ENCODE results near the gene SPRY2. TPM values are rescaled to one million over a fixed set of nuclear protein-coding genes. Genes with fewer than 3 reads are reported as not detected.

The SPRY2 gene
- total RNA-seq, 1 experiment from 2014 or later, result 46.4 TPM

DNA sequence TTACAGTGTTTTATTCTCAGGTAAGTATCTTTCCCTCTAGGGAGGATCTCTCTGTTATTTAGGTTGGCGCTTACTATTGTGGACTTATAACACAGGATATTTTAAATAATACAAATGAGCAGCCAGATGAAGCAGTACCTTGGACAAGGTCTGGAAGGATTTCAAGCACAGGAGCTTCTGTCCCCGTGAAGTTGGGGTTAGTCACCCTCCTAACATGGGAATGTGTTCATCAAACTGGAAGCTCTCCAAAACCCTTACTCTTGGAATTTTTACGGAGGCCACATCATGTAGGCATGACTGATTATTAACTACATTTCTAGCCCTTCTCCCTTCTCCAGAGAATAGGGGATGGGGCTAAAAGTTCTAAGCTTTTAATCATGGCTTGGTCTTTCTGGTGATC is 38.3 kb upstream of the SPRY2 start:
- DNase-seq (ENCODE audit: unreplicated experiment), result peak; percentile 84
- ChIA-PET CTCF (interaction anchor here (0.6 to 1.9 kb wide), 5 partner anchors 9 to 600 kb away, joined by 3 to 6 read pairs (median 6); no protein-coding TSS in a partner anchor), POLR2A (interaction anchor here (0.6 to 1.2 kb wide), 8 partner anchors 9 to 332 kb away, joined by 3 to 5 read pairs (median 3); no protein-coding TSS in a partner anchor)

DNA sequence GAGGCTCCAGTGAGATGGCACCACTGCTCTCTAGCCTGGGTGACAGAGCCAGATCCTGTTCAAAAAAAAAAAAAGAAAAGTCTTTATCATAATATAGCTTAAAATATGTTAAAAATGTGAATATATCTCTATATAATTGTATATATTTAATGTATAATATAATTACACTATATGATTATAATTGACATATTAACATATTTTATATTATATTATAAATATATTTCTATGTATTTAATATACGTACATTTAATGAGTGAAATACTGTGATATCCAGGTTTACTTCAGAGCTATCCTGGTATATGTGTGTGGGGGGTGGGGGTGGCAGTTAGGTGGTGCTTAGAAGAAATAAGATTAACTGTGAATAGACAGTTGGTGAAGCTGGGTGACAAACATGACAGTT is 35.6 kb upstream of the SPRY2 start:
- H3K4me3 Mint-ChIP-seq (ENCODE audit: unreplicated experiment), result no peak overlapping the region
- no peak for DNase-seq (ENCODE audit: unreplicated experiment)
- TF ChIP-seq, protein P1, sequence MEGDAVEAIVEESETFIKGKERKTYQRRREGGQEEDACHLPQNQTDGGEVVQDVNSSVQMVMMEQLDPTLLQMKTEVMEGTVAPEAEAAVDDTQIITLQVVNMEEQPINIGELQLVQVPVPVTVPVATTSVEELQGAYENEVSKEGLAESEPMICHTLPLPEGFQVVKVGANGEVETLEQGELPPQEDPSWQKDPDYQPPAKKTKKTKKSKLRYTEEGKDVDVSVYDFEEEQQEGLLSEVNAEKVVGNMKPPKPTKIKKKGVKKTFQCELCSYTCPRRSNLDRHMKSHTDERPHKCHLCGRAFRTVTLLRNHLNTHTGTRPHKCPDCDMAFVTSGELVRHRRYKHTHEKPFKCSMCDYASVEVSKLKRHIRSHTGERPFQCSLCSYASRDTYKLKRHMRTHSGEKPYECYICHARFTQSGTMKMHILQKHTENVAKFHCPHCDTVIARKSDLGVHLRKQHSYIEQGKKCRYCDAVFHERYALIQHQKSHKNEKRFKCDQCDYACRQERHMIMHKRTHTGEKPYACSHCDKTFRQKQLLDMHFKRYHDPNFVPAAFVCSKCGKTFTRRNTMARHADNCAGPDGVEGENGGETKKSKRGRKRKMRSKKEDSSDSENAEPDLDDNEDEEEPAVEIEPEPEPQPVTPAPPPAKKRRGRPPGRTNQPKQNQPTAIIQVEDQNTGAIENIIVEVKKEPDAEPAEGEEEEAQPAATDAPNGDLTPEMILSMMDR (IDR thresholded peaks at IDR 0.05; ENCODE audit: unreplicated experiment), result no peak
- H3K27me3 Mint-ChIP-seq (ENCODE audit: insufficient read depth, unreplicated experiment), result no peaks in the 10 kb centered on the region
- H3K27ac Mint-ChIP-seq (ENCODE audit: low read depth, unreplicated experiment), result no peak overlapping the region
- POLR2A ChIA-PET, result interaction anchor here (0.6 kb wide), 1 partner anchor 753 kb away, joined by 3 read pairs; no protein-coding TSS in a partner anchor
- no peaks in the 10 kb centered on the region for H3K36me3 Mint-ChIP-seq (ENCODE audit: insufficient read depth, unreplicated experiment)
- CTCF ChIA-PET, result interaction anchor here (0.6 to 1.4 kb wide), 7 partner anchors 10 to 734 kb away, joined by 3 to 6 read pairs (median 3); no protein-coding TSS in a partner anchor
- H3K9me3 Mint-ChIP-seq (ENCODE audit: unreplicated experiment), result no peaks in the 10 kb centered on the region
- peaks cover 22% of the 10 kb centered on the region for H3K4me1 Mint-ChIP-seq (ENCODE audit: insufficient read depth, unreplicated experiment)
- no TSS peak for BruUV-seq (replicated peaks)
- intact Hi-C loops (cut with micrococcal nuclease), result no loop called here

More for the DNA sequence above, 38.3 kb upstream of the SPRY2 start:
- TF ChIP-seq, protein P1 (IDR thresholded peaks at IDR 0.05; ENCODE audit: unreplicated experiment), result no peak
- peaks cover 19% of the 10 kb centered on the region for H3K4me1 Mint-ChIP-seq (ENCODE audit: insufficient read depth, unreplicated experiment)
- no peaks in the 10 kb centered on the region for H3K36me3 Mint-ChIP-seq (ENCODE audit: insufficient read depth, unreplicated experiment)
- no peak overlapping the region for H3K4me3 Mint-ChIP-seq (ENCODE audit: unreplicated experiment)
- H3K9me3 Mint-ChIP-seq (ENCODE audit: unreplicated experiment), result no peaks in the 10 kb centered on the region
- no TSS peak for BruUV-seq (replicated peaks)
- intact Hi-C loops (cut with micrococcal nuclease), result no loop called here
- H3K27me3 Mint-ChIP-seq (ENCODE audit: insufficient read depth, unreplicated experiment), result no peaks in the 10 kb centered on the region
- H3K27ac Mint-ChIP-seq (ENCODE audit: low read depth, unreplicated experiment), result no peak overlapping the region

DNA sequence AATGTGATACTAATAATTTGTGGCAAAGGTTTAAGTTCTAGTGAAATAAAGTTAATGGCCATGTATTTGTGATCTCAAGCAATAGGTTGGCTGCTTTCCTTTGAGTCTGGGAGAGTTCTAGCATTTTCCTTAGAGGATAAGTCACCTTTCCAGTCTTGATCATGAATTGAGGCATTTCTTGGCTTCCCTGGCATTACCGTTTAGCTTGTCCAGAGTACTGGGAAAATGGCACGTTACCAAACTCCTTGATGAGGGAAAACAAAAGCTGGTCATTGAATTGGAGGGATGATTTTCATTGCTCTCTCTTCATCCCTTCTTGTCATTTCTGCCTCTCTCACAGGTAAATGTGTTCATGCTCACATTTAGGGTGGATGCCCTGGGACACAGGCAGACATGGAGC is 34.0 kb upstream of the SPRY2 start:
- no peak overlapping the region for H3K27ac Mint-ChIP-seq (ENCODE audit: low read depth, unreplicated experiment)

GRCh38 chr13:80374444-80374843 is 33.5 kb upstream of the SPRY2 start:
- POLR2A ChIA-PET, result interaction anchor here (0.5 kb wide), 1 partner anchor 51 kb away, joined by 3 read pairs; no protein-coding TSS in a partner anchor
- TF ChIP-seq, protein P1 (IDR thresholded peaks at IDR 0.05; ENCODE audit: unreplicated experiment), result no peak
- intact Hi-C loops (cut with micrococcal nuclease), result no loop called here
- BruUV-seq (replicated peaks), result no TSS peak
- no peaks in the 10 kb centered on the region for H3K36me3 Mint-ChIP-seq (ENCODE audit: insufficient read depth, unreplicated experiment)
- H3K4me3 Mint-ChIP-seq (ENCODE audit: unreplicated experiment), result no peak overlapping the region
- no peaks in the 10 kb centered on the region for H3K9me3 Mint-ChIP-seq (ENCODE audit: unreplicated experiment)
- no peak overlapping the region for H3K27ac Mint-ChIP-seq (ENCODE audit: low read depth, unreplicated experiment)
- DNase-seq (ENCODE audit: unreplicated experiment), result peak; percentile 52
- H3K27me3 Mint-ChIP-seq (ENCODE audit: insufficient read depth, unreplicated experiment), result no peaks in the 10 kb centered on the region
- H3K4me1 Mint-ChIP-seq (ENCODE audit: insufficient read depth, unreplicated experiment), result peaks cover 21% of the 10 kb centered on the region
- CTCF ChIA-PET, result interaction anchor here (0.6 to 1.4 kb wide), 3 partner anchors 9 to 14 kb away, joined by 3 to 9 read pairs (median 3); no protein-coding TSS in a partner anchor

More for the DNA sequence above, 34.0 kb upstream of the SPRY2 start:
- TF ChIP-seq, protein P1 (IDR thresholded peaks at IDR 0.05; ENCODE audit: unreplicated experiment), result no peak
- H3K27me3 Mint-ChIP-seq (ENCODE audit: insufficient read depth, unreplicated experiment), result no peaks in the 10 kb centered on the region
- no peaks in the 10 kb centered on the region for H3K9me3 Mint-ChIP-seq (ENCODE audit: unreplicated experiment)
- no peak overlapping the region for H3K4me3 Mint-ChIP-seq (ENCODE audit: unreplicated experiment)
- ChIA-PET CTCF (interaction anchor here (0.7 to 1.4 kb wide), 4 partner anchors 8 to 32 kb away, joined by 3 to 9 read pairs (median 4); no protein-coding TSS in a partner anchor), POLR2A (interaction anchor here (0.5 kb wide), 1 partner anchor 51 kb away, joined by 3 read pairs; no protein-coding TSS in a partner anchor)
- DNase-seq (ENCODE audit: unreplicated experiment), result no peak
- no peaks in the 10 kb centered on the region for H3K36me3 Mint-ChIP-seq (ENCODE audit: insufficient read depth, unreplicated experiment)
- BruUV-seq (replicated peaks), result no TSS peak
- intact Hi-C loops (cut with micrococcal nuclease), result no loop called here
- peaks cover 26% of the 10 kb centered on the region for H3K4me1 Mint-ChIP-seq (ENCODE audit: insufficient read depth, unreplicated experiment)

All from MCF 10A (cell line).